Sigmoid colon (tissue), 4 donors: ENCODE results near the gene CNMD.

Experiments
- CTCF ChIP-seq, 4 experiments: fragments of 450-650 bp in 3 of 4; fragments of 200-600 bp in 1 of 4; IDR thresholded peaks; one replicate each; pipeline ENCODE4 v1.5.1; 2016 to 2019; ENCODE audit warnings: antibody characterized with exemption in 4 of 4, mild to moderate bottlenecking in 3 of 4, moderate library complexity in 2 of 4
- POLR2AphosphoS5 ChIP-seq, 4 donors: sonication (generic); formaldehyde crosslinking; IDR thresholded peaks; one replicate each; pipeline ENCODE4 v1.6.1; 2017; ENCODE audit warnings: antibody characterized with exemption in 4 of 4

GRCh38 chr13:52783943-52784342, 44.3 kb upstream of the CNMD start:
- TF ChIP-seq CTCF (IDR thresholded peaks at IDR 0.05): no peak
- no peak for TF ChIP-seq POLR2AphosphoS5 (IDR thresholded peaks at IDR 0.05)
